T-helper 9 cell (primary cell): ENCODE measurements around the gene DAZL.
A peak's percentile ranks its signal among the peaks of the same experiment; 100 is the strongest.

ENCODE experiments used
- DNase-seq: peaks from one replicate; pipeline ENCODE4 v3.0.0-alpha.2; 2020

Gene DAZL

GRCh38 chr3:16595778-16596177 is 9.4 kb downstream of the DAZL start:
- no peak for DNase-seq

GRCh38 chr3:16589867-16590624 is 15.2 kb downstream of the DAZL start:
- DNase-seq: no peak

GRCh38 chr3:16589120-16589519 is 16.1 kb downstream of the DAZL start:
- DNase-seq: no peak

- no peak for DNase-seq
Measured at GRCh38 chr3:16587681-16588060, 17.6 kb downstream of the DAZL start.

GRCh38 chr3:16587047-16587680 is 18.1 kb downstream of the DAZL start:
- DNase-seq: no peak

- DNase-seq: no peak
Measured at GRCh38 chr3:16584880-16585279, 20.3 kb downstream of the DAZL start.

- DNase-seq: no peak
Measured at GRCh38 chr3:16583551-16583950, 21.7 kb downstream of the DAZL start.

GRCh38 chr3:16570113-16570512 is 35.1 kb downstream of the DAZL start:
- no peak for DNase-seq

GRCh38 chr3:16568532-16568931 is 36.7 kb downstream of the DAZL start:
- DNase-seq: no peak

- DNase-seq: no peak
Measured at GRCh38 chr3:16568115-16568514, 37.1 kb downstream of the DAZL start.

- DNase-seq: no peak
Measured at GRCh38 chr3:16559653-16560365, 45.4 kb downstream of the DAZL start.

- DNase-seq: no peak
Measured at GRCh38 chr3:16554126-16554525, 51.1 kb downstream of the DAZL start.

GRCh38 chr3:16552757-16553156 is 52.5 kb downstream of the DAZL start:
- no peak for DNase-seq

- DNase-seq: no peak
Measured at GRCh38 chr3:16551342-16551976, 53.8 kb downstream of the DAZL start.

- peak; percentile 51 for DNase-seq
Measured at GRCh38 chr3:16550676-16551341, 54.4 kb downstream of the DAZL start.

- DNase-seq: no peak
Measured at GRCh38 chr3:16550305-16550675, 54.9 kb downstream of the DAZL start.

GRCh38 chr3:16548721-16549120 is 56.5 kb downstream of the DAZL start:
- no peak for DNase-seq

- DNase-seq: no peak
Measured at GRCh38 chr3:16547561-16548357, 57.5 kb downstream of the DAZL start.

- no peak for DNase-seq
Measured at GRCh38 chr3:16546186-16547010, 58.8 kb downstream of the DAZL start.

- no peak for DNase-seq
Measured at GRCh38 chr3:16545413-16546185, 59.6 kb downstream of the DAZL start.
